HG03139 (cell line): ENCODE results near the gene PTGES.
"Not testable (repeated sequence)": the region's sequence is repeated elsewhere in the genome, so short reads cannot be mapped to it uniquely, and the experiment has no call there.

ENCODE experiments used
- ATAC-seq: cut with Tn5 transposase; IDR thresholded peaks from one replicate; pipeline ENCODE4 v1.9.1; 2021; ENCODE audit not compliant: unreplicated experiment

PTGES gene

DNA sequence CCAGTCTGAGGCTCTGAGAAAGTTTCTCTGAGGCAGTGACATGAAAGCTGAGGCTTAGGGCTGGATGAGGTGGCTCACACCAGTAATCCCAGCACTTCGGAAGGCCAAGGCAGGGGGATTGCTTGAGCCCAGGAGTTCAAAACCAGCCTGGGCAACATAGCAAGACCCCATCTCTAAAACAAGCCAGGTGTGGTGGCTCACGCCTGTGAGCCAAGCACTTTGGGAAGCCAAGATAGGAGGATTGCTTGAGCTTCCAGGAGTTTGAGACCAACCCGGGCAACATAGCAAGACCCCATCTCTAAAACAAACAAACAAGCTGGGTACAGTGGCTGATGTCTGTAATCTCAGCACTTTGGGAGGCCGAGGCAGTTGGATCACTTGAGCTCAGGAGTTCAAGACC is 3.8 kb downstream of the PTGES start:
- not testable (repeated sequence) for ATAC-seq

DNA sequence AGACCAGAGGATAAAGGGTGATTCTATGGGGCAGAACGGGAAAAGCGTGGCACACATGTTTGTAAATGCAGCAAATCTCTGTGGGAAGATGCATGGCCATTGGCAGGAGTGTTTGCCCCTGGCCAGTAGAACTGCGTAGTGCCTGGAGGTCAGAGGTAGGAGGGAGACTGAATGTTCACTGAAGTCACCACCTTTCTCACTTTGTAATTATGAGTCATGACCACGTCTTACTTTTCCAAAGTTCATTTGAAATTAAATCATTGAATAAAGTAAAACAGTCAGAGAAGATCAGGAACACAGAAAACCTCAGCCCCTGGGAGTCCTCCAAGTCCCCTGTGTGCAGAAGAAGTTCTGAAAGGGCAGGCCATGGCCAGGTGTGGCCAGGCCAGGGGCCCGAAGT is 4.6 kb downstream of the PTGES start:
- no peak for ATAC-seq

DNA sequence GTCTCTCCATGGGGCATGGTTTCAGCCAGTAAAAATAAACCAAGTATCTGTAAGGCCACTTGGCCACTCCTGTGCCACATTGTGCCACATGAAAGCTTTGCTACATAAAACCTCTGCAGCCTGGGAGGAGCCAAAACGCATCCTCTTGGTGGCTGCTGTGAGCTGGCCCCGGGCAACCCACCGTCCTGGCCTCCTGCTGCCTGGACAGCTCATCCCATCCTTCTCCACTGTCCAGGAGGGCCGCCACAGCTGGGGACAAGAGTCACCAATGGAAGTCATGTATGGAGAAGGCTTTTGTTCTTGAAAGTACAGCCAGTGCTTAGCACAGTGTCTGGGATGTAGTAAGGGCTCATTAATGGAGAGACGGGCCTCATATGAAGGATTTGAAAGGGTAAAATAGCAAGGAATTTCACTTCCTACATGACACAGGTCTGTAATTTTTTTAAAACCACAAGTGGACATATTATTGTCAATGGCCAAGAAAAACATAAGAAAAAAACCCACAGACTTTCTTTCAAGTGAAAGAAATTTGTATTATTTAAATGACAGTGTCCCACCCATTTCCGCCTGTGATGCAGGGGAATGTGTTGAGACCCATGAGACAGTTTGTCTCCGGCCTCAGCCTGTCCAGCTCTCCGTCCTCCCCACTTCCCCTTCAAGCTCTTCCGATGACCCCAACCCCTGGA is 6.6 kb downstream of the PTGES start:
- ATAC-seq: no peak

DNA sequence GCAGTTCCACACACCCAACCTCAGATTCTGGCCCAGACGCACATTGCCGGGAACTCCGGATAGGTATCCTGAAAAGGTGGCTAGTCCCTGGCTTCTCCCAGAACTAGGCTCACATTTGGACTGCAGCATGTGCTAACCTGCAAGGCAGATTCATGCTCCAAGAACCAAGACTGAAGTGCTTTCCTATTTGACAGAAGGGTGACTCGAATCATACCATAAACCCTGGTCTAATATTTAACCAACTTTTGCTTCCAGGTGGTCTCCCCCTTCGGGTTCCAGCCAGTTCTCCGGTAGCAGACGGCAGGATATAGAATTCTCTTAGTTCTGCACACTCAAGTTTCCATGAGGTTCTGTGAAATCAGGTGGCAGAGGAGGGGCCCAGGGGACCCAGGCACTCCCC is 7.6 kb downstream of the PTGES start:
- no peak for ATAC-seq

DNA sequence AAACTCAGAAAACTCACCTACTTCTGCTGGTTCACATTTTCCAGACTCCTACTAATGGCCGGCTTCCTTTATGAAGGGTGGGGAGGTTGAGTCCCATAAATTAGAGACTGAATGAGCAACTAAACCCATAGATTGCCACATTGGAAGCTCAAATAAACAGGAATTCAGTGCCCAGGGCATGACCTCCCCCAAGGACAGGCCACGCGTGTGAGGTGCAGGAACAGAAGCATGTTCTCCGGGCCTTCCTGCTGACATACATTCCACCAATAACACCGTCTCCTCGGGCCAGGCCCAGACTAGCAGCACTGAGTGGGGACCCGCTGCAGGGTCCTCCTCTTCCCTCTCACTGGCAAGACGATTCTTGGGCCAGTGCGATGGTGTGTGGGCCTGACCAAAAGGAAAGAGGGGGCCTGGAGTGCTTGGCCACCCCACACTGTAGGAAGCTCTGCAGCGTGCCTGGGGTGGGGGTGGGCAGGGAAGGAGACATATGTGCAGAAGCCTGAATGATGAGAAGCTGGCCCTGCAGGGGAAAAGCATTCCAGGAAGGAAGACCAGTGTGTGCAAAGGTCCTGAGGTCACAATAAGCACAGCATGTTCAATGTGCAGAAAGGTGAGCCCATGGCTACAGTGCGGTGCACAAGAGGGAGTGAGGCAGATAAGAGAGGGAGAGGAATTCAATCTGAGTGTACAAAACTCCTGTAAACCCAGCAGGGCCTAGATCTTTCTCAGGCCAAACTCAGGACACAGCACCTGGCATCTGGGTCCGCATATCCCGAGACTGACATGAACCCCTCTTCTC is 12.0 kb downstream of the PTGES start:
- ATAC-seq: no peak

DNA sequence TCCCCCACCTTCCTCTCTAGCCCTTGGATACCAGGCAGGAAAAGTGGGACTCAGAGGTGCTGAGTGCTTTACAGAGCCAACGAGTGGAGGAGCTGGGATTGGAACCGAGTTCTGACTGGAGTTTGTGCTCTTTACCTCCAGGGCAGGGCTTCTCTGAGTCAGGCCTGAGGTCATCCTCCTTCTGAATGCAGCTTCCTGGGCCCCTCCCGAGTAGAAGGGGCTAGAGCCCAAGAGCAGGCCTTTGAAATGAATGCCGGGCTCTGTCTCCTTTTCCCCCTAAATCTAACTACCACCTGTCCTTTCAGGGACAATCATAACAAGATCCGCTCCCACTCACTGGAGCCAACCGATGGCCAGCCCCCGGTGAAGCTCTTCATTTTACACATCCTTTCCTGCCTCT is 12.7 kb downstream of the PTGES start:
- no peak for ATAC-seq

DNA sequence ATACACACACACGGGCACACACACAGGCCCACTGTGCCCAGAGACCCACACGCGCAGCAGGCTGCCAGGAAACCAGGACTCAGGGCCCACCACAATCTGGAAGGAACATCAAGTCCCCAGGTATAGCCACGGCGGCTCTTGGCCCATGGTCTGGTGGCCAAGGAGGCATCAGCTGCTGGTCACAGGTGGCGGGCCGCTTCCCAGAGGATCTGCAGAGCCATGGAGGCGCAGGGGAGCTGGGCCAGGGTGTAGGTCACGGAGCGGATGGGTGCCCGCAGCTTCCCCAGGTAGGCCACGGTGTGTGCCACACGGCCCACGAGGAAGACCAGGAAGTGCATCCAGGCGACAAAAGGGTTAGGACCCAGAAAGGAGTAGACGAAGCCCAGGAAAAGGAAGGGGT is 13.4 kb downstream of the PTGES start:
- no peak for ATAC-seq

DNA sequence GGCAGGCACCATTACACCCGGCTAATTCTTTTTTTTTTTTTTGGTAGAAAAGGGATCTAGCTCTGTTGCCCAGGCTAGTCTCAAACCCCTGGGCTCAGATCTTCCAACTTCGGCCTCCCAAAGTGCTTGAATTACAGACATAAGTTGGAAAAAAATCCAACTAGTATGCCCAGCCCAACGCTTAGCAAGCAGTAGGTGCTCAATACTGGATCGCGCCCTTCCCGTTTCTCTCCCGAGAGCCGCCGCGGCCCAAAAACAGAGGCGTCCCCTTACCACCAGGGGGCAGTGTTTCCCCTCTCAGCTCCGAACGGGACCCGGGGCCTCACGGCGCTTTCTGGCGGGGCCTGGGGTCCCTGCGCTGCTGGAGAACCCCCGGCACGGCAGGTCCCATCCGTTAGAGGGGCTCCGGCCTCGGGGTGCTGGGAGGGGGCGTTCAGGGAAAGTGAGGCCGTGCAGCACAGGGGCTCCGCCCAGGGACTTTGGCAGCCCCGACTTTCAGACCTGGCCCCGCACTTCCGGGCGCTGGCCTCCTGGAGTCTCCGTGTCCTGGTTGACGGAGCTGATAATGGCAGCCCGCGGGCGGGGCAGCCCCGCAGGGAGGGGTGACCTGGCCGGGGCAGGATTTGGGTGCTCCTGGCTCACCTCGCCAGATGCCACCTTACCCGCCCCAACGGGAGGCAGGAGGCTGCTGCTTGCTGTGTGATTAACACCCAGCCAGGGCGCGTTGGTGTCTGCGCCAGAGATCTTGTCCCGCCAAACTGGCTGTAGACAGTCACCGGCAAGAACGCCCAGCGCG is 15.2 kb downstream of the PTGES start:
- ATAC-seq: no peak

DNA sequence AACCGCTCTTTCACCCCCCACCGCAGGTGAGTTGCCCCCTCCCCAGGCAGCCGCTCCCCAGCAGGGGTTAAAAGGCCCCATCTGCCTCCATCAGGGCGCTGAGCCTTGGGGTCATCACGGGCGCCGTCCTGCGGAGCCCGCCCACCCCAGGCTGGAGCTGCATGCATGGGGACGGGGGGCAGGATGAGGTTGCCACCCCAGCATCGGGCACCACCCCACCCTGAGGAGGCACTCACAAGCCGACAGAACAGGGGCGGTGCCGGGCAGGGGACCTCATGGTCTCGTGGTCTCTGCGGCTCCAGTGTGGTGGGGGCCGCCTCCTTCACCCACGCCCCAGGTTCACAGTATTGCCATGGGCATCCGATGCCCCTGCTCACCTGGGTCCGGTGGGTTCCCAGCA is 16.5 kb downstream of the PTGES start:
- ATAC-seq: no peak

DNA sequence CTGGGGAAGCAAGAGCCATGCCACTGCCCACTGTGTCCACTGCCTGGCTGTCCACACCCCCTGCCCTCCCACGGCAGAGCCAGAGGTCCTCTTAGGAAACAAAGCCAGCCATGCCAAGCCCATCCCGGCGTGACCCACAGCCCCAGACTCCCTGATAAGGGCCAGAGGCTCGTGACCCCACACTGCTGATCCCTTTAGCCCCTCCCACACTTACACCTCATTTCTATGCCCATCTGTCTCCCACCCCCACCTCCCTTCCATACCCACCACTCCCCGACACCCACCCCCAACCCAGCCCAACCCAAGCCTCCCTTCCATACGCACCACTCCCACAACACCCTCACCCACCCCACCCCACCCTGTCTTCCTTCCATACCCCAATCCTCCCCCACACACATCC is 17.3 kb downstream of the PTGES start:
- no peak for ATAC-seq

DNA sequence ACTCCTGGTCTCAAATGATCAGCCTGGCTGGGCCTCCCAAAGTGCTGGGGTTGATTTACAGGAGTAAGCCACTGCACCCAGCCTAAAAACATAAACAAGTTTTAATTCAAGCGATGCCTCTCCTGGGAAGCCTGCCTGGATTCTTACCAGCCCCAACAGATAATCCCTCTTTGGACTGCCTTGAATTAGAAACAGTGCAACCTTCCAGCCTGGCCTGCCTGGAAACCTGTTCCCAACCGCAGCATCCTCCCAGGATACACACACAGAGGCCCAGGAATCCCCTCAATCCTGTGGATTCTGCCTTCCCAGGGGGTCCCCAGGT is 19.2 kb downstream of the PTGES start:
- ATAC-seq: no peak

DNA sequence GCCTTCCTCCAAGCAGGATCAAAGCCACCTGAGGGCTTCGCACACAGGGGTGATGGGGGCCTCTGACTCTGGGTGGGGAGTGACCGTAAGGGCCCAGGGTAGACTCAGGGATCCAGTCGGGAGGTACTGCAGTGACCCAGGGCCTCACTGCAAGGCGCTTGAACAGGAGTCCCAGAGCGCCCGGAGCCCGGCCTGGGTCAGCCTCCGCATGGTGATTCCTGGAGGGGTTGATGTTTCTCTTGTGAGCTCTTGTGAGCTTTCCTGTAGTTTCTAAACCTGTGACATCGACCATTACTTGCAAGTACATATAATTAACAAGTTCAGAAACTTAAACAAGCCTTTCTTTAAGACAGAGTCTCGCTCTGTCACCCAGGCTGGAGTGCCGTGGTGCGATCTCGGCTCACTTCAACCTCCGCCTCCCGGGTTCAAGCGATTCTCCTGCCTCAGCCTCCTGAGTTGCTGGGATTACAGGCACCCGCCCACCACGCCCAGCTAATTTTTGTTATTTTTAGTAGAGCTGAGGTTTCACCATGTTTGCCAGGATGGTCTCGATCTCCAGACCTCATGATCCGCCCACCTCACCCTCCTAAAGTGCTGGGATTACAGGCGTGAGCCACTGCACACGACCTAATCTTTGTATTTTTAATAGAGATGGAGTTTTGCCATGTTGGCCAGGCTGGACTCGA is 19.8 kb downstream of the PTGES start:
- no peak for ATAC-seq

DNA sequence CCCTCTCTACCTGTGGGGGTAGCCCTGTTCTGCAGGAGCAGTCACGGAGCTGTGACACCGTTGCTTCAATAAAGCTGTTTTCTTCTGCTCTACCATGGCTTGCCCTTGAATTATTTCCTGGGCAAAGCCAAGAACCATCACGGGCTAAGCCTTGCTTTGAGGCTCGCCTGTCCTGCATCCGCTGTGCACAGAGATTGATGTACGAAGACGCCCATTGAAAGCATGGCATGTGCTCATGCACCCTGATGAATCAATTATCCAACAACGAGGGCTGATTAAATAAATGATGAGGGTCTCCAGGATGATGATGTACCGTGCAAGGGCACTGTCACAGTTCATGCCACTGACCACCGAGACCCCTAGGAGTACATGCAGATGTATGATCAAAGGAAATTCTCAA is 20.7 kb downstream of the PTGES start:
- no peak for ATAC-seq

DNA sequence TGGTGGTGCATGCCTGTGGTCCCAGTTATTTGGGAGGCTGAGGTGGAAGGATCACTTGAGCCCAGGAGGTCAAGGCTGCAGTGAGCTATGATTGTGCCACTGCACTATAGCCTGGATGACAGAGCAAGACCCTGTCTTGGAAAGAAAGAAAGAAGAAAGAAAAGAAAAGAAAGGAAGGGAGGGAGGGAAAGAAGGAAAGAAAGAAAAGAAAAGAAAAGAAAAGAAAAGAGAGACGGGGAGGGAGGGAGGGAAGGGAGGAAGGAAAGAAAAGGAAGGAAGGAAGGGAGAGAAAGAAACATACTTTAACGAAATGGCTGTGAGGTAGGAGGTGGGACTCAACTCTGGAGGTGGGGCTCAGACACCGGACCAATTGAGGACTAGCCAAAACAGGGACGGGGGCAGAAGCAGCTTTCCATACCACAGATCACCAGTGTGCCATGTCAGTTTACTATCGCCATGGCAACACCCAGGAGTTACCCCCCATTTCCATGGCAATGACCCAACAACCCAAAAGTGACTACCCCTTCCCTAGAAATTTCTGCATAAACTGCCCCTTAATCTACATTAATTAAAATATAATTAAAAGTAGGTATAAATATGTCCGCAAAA is 21.3 kb downstream of the PTGES start:
- ATAC-seq: no peak

DNA sequence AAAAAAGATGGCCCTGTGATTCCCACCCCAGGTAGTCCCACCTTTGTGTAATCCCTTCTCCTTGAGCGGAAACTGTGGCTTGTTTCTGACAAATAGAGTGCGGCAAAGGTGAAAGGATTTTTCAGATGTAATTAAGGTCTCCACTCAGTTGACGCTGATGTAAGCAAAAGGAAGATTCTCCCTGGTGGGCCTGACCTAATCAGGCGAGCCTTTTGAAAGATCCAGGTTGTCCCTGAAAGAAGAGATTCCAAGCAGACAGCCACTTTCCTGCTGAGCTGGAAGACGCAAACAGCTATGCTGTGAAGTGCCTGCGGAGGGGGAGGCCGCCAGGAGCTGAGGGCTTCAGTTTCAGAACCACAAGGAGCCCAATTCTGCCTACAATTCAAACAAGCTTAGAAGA is 24.1 kb downstream of the PTGES start:
- no peak for ATAC-seq

DNA sequence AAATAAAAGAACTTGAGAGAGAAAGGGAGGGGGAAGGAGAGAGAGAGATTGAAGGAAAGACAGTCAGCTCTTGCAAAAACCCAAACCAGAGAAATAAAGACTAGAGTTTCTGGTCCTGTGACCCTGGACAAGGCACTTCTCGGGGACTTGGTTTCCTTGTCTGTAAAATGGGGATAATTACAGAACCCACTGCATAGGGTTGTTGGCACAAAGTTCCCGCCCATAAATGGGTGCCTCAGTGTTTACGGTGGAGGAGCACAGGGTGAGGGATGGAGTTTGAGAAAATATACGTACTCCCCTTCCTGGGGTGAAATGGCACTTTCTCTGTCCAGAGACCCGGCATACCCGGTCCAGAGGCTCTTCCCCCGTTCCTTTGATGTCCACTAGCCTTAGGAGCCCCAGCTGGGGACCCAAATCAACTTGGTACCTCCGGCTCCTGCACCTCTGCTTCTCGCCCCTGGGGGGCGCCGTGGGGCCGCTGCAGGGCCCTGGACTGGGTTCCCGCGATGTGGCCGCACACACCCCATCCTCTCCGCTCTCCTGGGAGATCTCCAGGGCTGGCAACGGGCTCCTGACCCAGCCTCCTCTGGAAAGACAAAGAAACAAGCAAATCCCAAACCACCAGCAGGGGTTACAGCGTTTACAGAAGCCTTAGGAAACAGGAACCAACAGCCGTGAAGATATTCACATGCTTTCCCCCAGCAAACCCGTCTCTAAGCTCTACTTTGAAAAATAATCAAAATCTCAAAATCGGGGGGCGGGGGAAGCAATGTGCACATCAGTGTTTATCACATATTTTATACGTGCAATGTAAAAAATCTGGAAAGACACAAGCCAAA is 26.3 kb downstream of the PTGES start:
- no peak for ATAC-seq

DNA sequence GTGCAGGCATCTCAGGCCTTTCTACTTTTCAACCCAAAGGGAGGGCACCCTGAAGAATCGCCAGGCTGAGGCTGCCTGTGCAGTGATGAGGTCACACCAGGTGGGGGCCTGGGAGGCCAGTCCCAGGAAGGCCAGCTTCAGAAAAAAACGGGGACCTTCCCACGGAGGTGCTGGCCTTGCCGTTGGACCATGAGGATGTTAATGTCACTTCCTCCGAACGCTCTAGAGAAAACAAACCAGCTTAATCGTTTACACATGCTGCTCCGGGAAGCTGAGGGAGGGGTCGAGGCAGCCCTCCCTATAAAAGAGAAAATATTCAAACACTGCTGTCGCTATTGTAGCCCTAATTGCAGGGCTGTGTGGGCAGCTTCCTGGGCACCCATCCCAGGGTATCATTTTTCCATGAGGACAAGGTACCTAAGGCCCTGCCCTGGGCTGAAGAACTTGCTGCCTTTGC is 27.0 kb downstream of the PTGES start:
- ATAC-seq: no peak

DNA sequence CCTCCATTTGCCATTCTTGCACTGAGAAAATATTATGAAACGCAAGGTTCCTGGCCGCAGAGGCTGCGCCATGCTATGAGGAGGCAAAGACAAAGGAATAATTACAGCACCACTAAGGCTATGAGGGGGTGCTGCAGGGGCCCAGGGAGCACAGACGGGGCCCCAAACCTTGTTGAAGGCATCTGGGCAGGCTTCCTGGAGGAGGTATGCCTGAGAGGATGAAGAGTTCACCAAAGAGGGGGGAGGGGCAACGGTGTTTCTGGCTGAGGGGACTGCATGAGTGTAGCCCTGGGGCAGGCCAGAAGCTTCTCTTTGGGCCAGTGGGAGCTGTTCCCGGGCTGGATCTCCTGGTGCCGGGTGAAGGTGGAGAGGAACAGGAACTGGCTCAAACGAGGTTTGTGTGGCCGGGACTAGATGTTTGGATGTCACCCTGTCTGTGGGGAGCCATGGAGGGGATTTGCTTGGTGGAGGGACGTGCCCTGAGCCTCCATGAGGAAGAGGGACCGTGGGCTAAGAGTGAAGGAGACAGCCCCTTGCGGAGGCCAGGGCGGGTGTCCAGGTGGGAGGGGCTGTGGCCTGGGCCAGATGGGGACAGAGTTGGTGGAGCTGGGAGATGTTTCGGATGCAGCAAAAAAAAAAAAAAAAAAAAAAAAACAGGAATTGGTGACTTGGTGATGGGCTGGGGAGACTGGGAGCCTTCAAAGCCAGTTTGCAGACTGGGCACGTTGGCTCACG is 28.2 kb downstream of the PTGES start:
- ATAC-seq: no peak

DNA sequence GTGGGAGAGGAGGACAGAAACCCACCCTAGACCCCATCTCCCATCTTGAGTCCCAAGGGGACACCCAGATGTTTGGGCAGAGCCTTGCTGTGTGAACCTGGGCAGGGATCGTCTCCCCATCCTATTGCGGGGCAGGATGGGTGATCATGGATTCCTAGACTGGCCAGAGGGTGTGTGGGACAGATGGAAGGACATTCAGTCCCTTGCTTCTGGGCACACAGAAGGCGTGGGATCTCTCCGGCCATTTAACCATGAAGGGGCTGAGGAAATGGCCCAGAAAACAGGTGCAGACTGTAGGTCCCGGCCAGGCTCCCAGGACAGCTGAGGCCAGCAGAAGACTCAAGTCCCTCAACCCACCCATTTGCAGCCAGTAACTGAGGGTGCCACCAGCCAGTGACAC is 29.9 kb downstream of the PTGES start:
- no peak for ATAC-seq
